NCI-H2107 (cell line): Measurements from ENCODE around the gene SLC17A7.

Experiments
- DNase-seq: peaks from one replicate; lab custom pipeline; 2025; lab: John Stamatoyannopoulos, UW

The SLC17A7 gene

GRCh38 chr19:49407079-49407478 is 34.2 kb downstream of the SLC17A7 start:
- DNase-seq, result no peak

- DNase-seq, result peak; percentile 85
Observed at GRCh38 chr19:49403404-49404187, 37.7 kb downstream of the SLC17A7 start.

- DNase-seq, result no peak
Observed at GRCh38 chr19:49400029-49400428, 41.3 kb downstream of the SLC17A7 start.

DNA sequence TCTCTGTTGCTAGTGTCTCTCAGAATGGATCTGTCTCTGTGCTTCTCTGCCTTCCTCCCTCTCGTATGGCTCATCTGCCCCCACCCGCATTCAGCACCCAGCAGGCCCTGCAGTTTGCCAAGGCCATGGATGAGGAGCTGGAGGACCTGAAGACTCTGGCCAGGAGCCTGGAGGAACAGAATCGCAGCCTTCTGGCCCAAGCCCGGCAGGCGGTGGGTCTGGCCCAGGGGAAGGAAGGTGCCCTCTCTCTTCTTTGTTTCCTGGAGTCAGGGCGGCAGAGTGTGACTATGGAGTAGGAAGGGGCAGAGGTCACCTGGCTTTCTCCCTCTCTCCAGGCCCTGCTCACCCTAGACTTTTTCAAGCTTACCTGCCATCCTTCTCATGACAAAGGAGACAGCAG is 42.4 kb downstream of the SLC17A7 start:
- DNase-seq, result no peak

GRCh38 chr19:49398001-49398615 is 43.2 kb downstream of the SLC17A7 start:
- no peak for DNase-seq

DNA sequence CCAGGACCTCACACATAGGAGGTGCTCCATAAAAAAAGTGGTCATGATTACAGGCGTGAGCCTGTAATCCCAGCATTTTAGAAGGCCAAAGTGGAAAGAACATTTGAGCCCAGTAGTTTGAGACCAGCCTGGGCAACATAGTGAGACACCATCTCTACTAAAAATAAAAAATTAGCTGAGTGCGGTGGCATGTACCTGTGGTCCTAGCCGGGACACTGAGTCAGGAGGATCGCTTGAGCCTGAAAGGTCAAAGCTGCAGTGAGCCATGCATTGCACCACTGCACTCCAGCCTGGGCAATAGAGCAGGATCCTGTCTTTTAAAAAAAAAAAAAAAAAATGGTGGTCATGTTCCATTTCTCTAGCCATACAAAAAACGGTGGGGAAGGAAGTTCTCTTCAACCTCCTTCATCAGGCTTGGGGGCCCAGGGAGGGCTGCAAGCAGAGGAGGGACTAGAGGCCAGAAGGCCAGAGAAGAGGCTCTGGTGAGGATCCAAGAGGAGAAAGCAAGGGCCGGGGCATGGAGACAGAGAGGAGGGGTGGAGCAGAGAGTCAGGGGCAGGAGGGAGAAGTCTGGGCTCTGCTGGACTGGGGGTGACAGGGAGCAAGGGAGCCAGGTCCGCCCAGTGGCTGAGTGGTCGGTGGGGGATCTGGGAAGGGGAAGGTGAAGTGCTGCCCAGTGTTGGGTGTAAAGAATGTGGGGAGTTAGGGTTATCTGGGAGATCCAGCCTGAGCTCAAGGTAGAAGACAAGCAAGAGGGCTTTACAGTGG is 44.4 kb downstream of the SLC17A7 start:
- DNase-seq, result no peak

GRCh38 chr19:49395581-49396407 is 45.5 kb downstream of the SLC17A7 start:
- DNase-seq, result no peak

GRCh38 chr19:49393881-49394280 is 47.4 kb downstream of the SLC17A7 start:
- DNase-seq, result no peak

- DNase-seq, result peak; percentile 67
Observed at GRCh38 chr19:49391581-49392399, 49.5 kb downstream of the SLC17A7 start.

GRCh38 chr19:49390929-49391359 is 50.4 kb downstream of the SLC17A7 start:
- no peak for DNase-seq

GRCh38 chr19:49390131-49390928 is 51.0 kb downstream of the SLC17A7 start:
- no peak for DNase-seq

DNA sequence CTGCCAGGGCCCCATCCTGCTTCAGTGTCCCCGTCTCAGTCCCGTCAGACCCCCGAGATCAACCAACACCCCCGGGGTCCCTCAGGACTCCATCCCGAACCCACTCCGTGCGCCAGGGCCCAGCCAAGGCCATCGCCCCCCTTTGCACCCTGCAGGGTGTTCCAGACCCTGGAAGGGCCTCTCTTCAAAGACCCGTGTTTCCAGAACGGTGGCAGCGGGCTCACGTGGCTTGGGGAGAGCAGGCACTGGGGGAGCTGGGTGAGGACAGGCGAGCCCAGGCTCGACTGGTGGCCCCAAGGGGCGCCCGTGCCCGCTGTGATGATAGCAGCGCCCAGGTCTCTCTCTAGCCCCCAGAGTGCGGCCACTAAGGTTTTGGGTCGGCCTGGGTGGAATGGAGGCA is 51.9 kb downstream of the SLC17A7 start:
- no peak for DNase-seq

GRCh38 chr19:49387936-49388372 is 53.4 kb downstream of the SLC17A7 start, which contains the start of gene KASH5:
Gene KASH5 (plus strand): TSS chr19:49388249. CDS start chr19:49390884, 2,635 bp downstream.
- no peak for DNase-seq

GRCh38 chr19:49383599-49383998 is 57.7 kb downstream of the SLC17A7 start:
- DNase-seq, result no peak

DNA sequence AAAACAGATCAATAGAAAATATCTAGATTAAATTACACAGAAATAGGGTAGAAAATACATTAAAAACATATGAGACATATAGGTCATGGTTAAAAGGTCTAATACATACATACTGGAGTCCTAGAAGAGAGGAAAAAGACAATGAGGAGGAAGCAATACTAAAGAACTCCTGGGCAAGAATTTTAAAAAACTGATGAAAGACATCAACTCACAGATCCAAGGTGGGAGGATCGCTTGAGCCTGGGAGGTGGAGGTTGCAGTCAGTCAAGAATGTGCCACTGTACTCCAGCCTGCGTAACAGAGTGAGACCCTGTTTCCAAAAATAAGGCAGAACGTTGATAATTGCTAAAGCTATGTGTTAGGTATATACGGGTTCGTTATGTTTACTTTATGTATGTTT is 58.7 kb downstream of the SLC17A7 start:
- DNase-seq, result no peak

GRCh38 chr19:49380391-49380790 is 60.9 kb downstream of the SLC17A7 start:
- no peak for DNase-seq
